ENCODE results near the gene C16orf87.

DNA sequence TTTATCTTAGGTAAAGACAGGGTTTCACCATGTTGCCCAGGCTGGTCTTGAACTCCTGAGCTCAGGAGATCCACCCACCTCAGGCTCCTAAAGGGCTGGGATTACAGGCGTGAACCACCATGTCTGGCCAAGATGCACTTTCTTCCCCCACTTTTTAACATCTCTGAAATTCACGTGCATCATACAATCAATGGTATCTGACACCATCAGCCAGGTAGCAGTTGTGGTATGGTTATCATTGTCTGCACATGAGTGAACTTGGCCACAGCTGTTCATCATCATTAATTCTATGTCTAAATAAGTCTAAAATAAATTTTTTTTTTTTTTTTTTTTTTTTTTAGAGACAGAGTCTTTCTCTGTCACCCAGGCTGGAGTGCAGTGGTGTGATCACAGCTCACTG, 48.7 kb downstream of the C16orf87 start:
- no peak for TF ChIP-seq POLR2A (IDR thresholded peaks at IDR 0.05)
- TF ChIP-seq, protein P1, sequence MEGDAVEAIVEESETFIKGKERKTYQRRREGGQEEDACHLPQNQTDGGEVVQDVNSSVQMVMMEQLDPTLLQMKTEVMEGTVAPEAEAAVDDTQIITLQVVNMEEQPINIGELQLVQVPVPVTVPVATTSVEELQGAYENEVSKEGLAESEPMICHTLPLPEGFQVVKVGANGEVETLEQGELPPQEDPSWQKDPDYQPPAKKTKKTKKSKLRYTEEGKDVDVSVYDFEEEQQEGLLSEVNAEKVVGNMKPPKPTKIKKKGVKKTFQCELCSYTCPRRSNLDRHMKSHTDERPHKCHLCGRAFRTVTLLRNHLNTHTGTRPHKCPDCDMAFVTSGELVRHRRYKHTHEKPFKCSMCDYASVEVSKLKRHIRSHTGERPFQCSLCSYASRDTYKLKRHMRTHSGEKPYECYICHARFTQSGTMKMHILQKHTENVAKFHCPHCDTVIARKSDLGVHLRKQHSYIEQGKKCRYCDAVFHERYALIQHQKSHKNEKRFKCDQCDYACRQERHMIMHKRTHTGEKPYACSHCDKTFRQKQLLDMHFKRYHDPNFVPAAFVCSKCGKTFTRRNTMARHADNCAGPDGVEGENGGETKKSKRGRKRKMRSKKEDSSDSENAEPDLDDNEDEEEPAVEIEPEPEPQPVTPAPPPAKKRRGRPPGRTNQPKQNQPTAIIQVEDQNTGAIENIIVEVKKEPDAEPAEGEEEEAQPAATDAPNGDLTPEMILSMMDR (IDR thresholded peaks at IDR 0.05), result no peak
